Osteoblast (primary cell): Measurements from ENCODE around the gene BET1L. TPM values are rescaled to one million over a fixed set of nuclear protein-coding genes. Genes with fewer than 3 reads are reported as not detected.

ENCODE experiments used
- DNase-seq: peaks from one replicate; pipeline ENCODE4 v3.0.0; 2011; ENCODE audit warnings: low spot score, mixed read lengths; ENCODE audit not compliant: insufficient read length; ENCODE audit errors: missing footprints
- H2AFZ ChIP-seq: 2 replicates; pipeline ENCODE4 v1.6.0; 2011; ENCODE audit warnings: mild to moderate bottlenecking, low read length
- H3K27ac ChIP-seq: 2 replicates; pipeline ENCODE4 v1.5.1; 2011; ENCODE audit warnings: mild to moderate bottlenecking, low read depth, low read length, moderate library complexity
- H3K27me3 ChIP-seq: 2 replicates; pipeline ENCODE4 v1.6.0; 2012; ENCODE audit warnings: mild to moderate bottlenecking, control low read depth, inconsistent platforms, low read length, moderate library complexity; ENCODE audit not compliant: insufficient read depth
- H3K36me3 ChIP-seq: 2 replicates; pipeline ENCODE4 v1.5.1; 2011; ENCODE audit warnings: mild to moderate bottlenecking, low read length, control low read depth, moderate library complexity; ENCODE audit not compliant: insufficient read depth
- H3K4me1 ChIP-seq: 2 replicates; pipeline ENCODE4 v1.5.1; 2011; ENCODE audit warnings: mild to moderate bottlenecking, low read length, control low read depth, moderate library complexity; ENCODE audit not compliant: insufficient read depth
- H3K4me2 ChIP-seq: 2 replicates; pipeline ENCODE4 v1.6.0; 2011; ENCODE audit warnings: mild to moderate bottlenecking, low read length; ENCODE audit not compliant: insufficient read depth
- H3K4me3 ChIP-seq: fragments of 200-600 bp; sonication (generic); 3 replicates; pipeline ENCODE4 v1.5.1; 2012; ENCODE audit warnings: mild to moderate bottlenecking, low read length, inconsistent platforms; ENCODE audit not compliant: insufficient read depth
- H3K79me2 ChIP-seq: 2 replicates; pipeline ENCODE4 v1.6.0; 2012; ENCODE audit warnings: mild to moderate bottlenecking, low read length, control low read depth, inconsistent platforms; ENCODE audit not compliant: insufficient read depth
- H3K9me3 ChIP-seq: 2 replicates; pipeline ENCODE4 v1.5.1; 2011; ENCODE audit warnings: low read depth, low read length, control low read depth
- H4K20me1 ChIP-seq: 2 replicates; pipeline ENCODE4 v1.6.0; 2012; ENCODE audit warnings: mild to moderate bottlenecking, low read length, control low read depth; ENCODE audit not compliant: insufficient read depth
- total RNA-seq: library from RNA; depleted of rRNA; stranded (reverse); fragments of >200 nt; gene quantifications from 2 replicates; pipeline ENCODE4 v1.2.3, GENCODE V29; 2012
- TF ChIP-seq, protein P1 (sequence below): IDR thresholded peaks from 2 replicates; pipeline ENCODE4 v1.5.1; 2011; ENCODE audit warnings: mild to moderate bottlenecking, low read depth, low read length, moderate library complexity; ENCODE audit errors: extremely low read depth

The BET1L gene
- total RNA-seq, 1 donor, result 24.6 TPM

DNA sequence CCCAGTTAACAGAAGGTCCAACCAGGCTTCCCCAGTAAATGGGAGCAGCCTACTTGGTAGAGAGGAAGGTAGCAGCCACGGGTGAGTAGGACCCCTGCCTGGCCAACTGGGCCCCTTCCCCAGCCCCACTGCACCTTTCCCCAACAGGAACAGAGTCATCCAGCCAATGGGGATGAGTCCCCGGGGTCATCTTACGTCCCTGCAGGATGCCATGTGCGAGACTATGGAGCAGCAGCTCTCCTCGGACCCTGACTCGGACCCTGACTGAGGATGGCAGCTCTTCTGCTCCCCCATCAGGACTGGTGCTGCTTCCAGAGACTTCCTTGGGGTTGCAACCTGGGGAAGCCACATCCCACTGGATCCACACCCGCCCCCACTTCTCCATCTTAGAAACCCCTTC, 6.9 kb upstream of the BET1L start:
- TF ChIP-seq, protein P1, sequence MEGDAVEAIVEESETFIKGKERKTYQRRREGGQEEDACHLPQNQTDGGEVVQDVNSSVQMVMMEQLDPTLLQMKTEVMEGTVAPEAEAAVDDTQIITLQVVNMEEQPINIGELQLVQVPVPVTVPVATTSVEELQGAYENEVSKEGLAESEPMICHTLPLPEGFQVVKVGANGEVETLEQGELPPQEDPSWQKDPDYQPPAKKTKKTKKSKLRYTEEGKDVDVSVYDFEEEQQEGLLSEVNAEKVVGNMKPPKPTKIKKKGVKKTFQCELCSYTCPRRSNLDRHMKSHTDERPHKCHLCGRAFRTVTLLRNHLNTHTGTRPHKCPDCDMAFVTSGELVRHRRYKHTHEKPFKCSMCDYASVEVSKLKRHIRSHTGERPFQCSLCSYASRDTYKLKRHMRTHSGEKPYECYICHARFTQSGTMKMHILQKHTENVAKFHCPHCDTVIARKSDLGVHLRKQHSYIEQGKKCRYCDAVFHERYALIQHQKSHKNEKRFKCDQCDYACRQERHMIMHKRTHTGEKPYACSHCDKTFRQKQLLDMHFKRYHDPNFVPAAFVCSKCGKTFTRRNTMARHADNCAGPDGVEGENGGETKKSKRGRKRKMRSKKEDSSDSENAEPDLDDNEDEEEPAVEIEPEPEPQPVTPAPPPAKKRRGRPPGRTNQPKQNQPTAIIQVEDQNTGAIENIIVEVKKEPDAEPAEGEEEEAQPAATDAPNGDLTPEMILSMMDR, result no peak
- Histone ChIP-seq H3K4me2 (no peak overlapping the region), H3K27ac (no peak overlapping the region), H3K4me3 (no peak overlapping the region), H3K36me3 (peaks cover 59% of the 10 kb centered on the region), H3K9me3 (no peaks in the 10 kb centered on the region), H3K79me2 (peaks cover 44% of the 10 kb centered on the region), H3K4me1 (peaks cover 21% of the 10 kb centered on the region), H3K27me3 (no peaks in the 10 kb centered on the region), H4K20me1 (peaks cover 46% of the 10 kb centered on the region), H2AFZ (no peak overlapping the region)
- DNase-seq, result no peak

DNA sequence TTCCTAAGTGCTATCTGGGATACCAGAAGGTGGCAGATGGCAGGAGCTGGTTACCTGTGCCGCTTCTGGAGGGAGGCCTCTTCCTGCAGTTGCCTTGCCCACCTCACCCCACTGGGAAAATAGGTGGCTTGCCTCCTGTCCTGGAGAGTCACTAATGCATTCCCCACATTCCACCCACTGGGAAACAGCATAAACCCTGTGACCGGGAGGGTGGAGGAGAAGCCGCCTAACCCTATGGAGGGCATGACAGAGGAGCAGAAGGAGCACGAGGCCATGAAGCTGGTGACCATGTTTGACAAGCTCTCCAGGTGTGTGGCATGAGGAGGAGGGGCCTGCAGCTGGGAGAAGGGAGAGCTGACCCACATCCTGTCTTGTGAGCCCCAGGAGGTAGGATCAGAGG, 5.9 kb upstream of the BET1L start:
- no peak overlapping the region for H3K4me2 ChIP-seq
- peaks cover 59% of the 10 kb centered on the region for H3K36me3 ChIP-seq
- peak; percentile 41 for DNase-seq
- no peak overlapping the region for H3K27ac ChIP-seq
- peaks cover 21% of the 10 kb centered on the region for H3K4me1 ChIP-seq
- TF ChIP-seq, protein P1, result no peak
- peaks cover 51% of the 10 kb centered on the region for H3K79me2 ChIP-seq
- H3K27me3 ChIP-seq, result no peaks in the 10 kb centered on the region
- H2AFZ ChIP-seq, result no peak overlapping the region
- H3K4me3 ChIP-seq, result no peak overlapping the region
- peaks cover 47% of the 10 kb centered on the region for H4K20me1 ChIP-seq
- H3K9me3 ChIP-seq, result no peaks in the 10 kb centered on the region

DNA sequence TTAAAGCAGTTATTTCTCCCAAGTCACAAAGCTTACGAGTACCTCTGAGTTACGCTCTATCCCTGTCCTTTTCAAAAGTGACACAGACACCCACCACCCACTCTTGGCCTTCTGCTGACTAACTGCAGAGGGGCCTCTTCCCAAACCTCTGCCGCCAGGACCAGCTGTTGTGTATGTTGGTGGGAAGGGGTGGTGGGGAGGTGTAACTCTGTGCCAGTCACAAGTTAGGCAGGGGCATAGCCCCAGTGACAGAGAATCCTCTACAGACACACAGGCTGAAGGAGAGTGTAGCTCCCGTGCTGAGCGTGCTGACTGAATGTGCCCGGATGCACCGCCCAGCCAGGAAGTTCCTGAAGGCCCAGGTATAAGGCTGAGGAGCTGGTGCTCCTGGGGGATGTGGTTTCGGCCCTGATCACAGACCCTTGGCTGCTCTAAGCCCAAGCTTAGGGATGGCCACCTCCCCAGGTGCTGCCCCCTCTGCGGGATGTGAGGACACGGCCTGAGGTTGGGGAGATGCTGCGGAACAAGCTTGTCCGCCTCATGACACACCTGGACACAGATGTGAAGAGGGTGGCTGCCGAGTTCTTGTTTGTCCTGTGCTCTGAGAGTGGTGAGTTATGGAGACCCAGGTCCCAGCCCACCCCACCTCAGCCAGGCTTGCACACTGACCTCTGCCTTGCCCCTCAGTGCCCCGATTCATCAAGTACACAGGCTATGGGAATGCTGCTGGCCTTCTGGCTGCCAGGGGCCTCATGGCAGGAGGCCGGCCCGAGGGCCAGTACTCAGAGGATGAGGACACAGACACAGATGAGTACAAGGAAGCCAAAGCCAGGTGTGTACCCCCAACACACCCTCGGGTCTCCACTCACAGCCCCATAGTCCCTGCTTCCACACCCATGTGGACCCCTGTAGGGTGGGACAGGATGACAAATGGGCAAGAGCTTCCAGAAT, 5.2 kb upstream of the BET1L start:
- Histone ChIP-seq H3K9me3 (no peaks in the 10 kb centered on the region), H3K27ac (no peak overlapping the region), H3K4me1 (peaks cover 21% of the 10 kb centered on the region), H3K4me2 (no peak overlapping the region), H3K4me3 (no peak overlapping the region), H4K20me1 (peaks cover 47% of the 10 kb centered on the region), H3K36me3 (peaks cover 59% of the 10 kb centered on the region), H3K27me3 (no peaks in the 10 kb centered on the region), H2AFZ (no peak overlapping the region), H3K79me2 (peaks cover 53% of the 10 kb centered on the region)
- TF ChIP-seq, protein P1, result no peak
- peak; percentile 42 for DNase-seq

DNA sequence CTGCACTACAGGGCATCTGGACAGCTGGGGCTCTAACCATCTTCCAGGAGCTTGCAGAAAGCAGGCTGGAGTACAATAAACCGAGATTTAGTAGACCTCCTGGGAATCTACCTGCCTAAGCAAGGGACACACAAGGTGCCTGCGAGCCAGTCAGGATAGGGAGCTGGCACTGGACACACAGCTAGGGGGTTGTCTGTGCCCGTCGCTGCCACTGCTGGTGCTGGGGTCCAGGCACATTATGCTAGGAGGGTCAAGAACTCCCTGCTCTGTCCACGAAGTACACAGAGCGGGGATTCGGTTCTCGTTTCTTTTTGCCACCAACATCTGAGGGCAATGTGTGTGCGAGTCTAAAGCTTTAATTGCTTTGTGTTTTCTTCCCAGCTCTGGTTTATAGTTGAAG, 4.5 kb upstream of the BET1L start:
- Histone ChIP-seq H3K4me3 (no peak overlapping the region), H3K27me3 (no peaks in the 10 kb centered on the region), H3K4me1 (peaks cover 21% of the 10 kb centered on the region), H3K4me2 (no peak overlapping the region), H3K79me2 (peaks cover 58% of the 10 kb centered on the region), H4K20me1 (peaks cover 48% of the 10 kb centered on the region), H2AFZ (no peak overlapping the region), H3K9me3 (no peaks in the 10 kb centered on the region), H3K27ac (peak overlapping the region; percentile 90), H3K36me3 (peaks cover 59% of the 10 kb centered on the region)
- DNase-seq, result peak; percentile 31
- TF ChIP-seq, protein P1, result no peak
